Astrocyte (in vitro differentiated cells and primary cell): ENCODE data around the gene FXR1.

Experiments
- CTCF ChIP-seq: IDR thresholded peaks from 2 replicates; pipeline ENCODE4 v1.5.1; 2011; ENCODE audit warnings: low read depth, mild to moderate bottlenecking, inconsistent platforms, low read length, moderate library complexity; ENCODE audit not compliant: insufficient read depth
- EZH2 ChIP-seq: IDR thresholded peaks from 2 replicates; pipeline ENCODE4 v1.6.1; 2012; ENCODE audit warnings: mild to moderate bottlenecking, low read length, inconsistent platforms; ENCODE audit not compliant: insufficient read depth

- TF ChIP-seq CTCF (no peak), EZH2 (no peak)
Observed at GRCh38 chr3:181007262-181007661, 94.8 kb downstream of the FXR1 start.
